Body of pancreas (tissue), 4 donors: ENCODE data around the gene EEPD1. TPM values are rescaled to one million over a fixed set of nuclear protein-coding genes. Genes with fewer than 3 reads are reported as not detected.

Experiments
- ATAC-seq: fragments of 150-250 bp; one replicate; pipeline ENCODE4 v1.9.1; 2016
- DNase-seq, 4 donors: peaks; one replicate each; pipeline ENCODE4 v3.0.0-alpha.2; 2019
- H3K27ac ChIP-seq, 4 donors: fragments of 200-600 bp; sonication (generic); 1 replicate in 3 of 4; 2 replicates in 1 of 4; pipeline versions ENCODE4 v1.5.1 to v1.6.1; 2016 to 2019; ENCODE audit warnings: mild to moderate bottlenecking in 1 of 4, mixed read lengths in 1 of 4, moderate library complexity in 1 of 4
- H3K27me3 ChIP-seq, 2 donors: fragments of 200-600 bp; sonication (generic); one replicate each; pipeline ENCODE4 v1.6.0; 2016; ENCODE audit warnings: mild to moderate bottlenecking in 1 of 2
- H3K36me3 ChIP-seq, 2 donors: fragments of 200-600 bp; sonication (generic); replicated peaks in 1 of 2; 2 replicates each; pipeline ENCODE4 v1.5.1; 2016; ENCODE audit warnings: low read depth in 2 of 2; ENCODE audit not compliant: insufficient read depth in 1 of 2
- H3K4me1 ChIP-seq: fragments of 200-600 bp; sonication (generic); one replicate; pipeline ENCODE4 v1.6.0; 2016
- H3K4me3 ChIP-seq, 2 donors: fragments of 200-600 bp; sonication (generic); 1 replicate in 1 of 2; 2 replicates in 1 of 2; pipeline ENCODE4 v1.5.1; 2016 to 2019
- H3K9me3 ChIP-seq, 3 donors: fragments of 200-600 bp; sonication (generic); 1 replicate in 2 of 3; 2 replicates in 1 of 3; pipeline ENCODE4 v1.5.1; 2016
- POLR2A ChIP-seq, 3 donors: fragments of 450-650 bp; IDR thresholded peaks; one replicate each; pipeline ENCODE4 v1.6.1; 2016; ENCODE audit warnings: antibody characterized with exemption in 3 of 3, mild to moderate bottlenecking in 2 of 3
- WGBS, 2 donors: methylation state at CpG; one replicate each; pipeline ENCODE4 v1.1.5; 2017; 5-methylcytosine and 5-hydroxymethylcytosine counted together
- intact Hi-C: fragments of 100-400 bp; cut with DNase I; formaldehyde crosslinking; loops from one replicate; pipeline ENCODE4 v1.15.1; 2023
- total RNA-seq, 2 donors: library from RNA; depleted of rRNA; stranded (reverse); fragments of >200 nt; gene quantifications; one replicate each; pipeline ENCODE4 v1.1.0, GENCODE V29; 2016
- TF ChIP-seq, protein P1 (sequence below), 7 experiments: fragments of 450-650 bp in 4 of 7; fragments of 200-600 bp in 3 of 7; sonication (generic) in 3 of 7; IDR thresholded peaks; one replicate each; pipeline ENCODE4 v1.5.1; 2016 to 2019; ENCODE audit warnings: antibody characterized with exemption in 7 of 7

The EEPD1 gene
- total RNA-seq, 2 donors from 2014 or later: 13.5 to 24.1 TPM

DNA sequence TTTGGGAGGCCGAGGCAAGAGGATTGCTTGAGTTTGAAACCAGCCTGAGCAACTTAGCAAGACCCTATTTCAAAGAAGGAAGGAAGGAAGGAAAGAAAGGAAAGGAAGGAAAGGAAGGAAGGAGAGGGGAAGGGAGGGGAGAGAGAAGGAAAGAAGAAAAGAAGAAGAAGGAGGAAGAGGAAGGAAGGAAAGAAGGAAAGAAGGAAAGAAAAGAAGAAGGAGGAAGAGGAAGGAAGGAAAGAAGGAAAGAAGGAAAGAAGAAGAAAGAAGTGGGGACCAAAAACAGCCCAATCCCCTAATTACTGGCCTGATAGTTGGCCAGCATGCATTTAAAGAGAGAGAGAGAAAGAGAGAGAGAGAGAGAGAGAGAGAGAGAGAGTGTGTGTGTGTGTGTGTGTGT lies 66.4 kb downstream of the EEPD1 start:
- H3K4me1 ChIP-seq: peaks cover 18% of the 10 kb centered on the region
- H3K36me3 ChIP-seq: no peaks in the 10 kb centered on the region
- H3K27me3 ChIP-seq: no peaks in the 10 kb centered on the region
- TF ChIP-seq, protein P1, sequence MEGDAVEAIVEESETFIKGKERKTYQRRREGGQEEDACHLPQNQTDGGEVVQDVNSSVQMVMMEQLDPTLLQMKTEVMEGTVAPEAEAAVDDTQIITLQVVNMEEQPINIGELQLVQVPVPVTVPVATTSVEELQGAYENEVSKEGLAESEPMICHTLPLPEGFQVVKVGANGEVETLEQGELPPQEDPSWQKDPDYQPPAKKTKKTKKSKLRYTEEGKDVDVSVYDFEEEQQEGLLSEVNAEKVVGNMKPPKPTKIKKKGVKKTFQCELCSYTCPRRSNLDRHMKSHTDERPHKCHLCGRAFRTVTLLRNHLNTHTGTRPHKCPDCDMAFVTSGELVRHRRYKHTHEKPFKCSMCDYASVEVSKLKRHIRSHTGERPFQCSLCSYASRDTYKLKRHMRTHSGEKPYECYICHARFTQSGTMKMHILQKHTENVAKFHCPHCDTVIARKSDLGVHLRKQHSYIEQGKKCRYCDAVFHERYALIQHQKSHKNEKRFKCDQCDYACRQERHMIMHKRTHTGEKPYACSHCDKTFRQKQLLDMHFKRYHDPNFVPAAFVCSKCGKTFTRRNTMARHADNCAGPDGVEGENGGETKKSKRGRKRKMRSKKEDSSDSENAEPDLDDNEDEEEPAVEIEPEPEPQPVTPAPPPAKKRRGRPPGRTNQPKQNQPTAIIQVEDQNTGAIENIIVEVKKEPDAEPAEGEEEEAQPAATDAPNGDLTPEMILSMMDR (IDR thresholded peaks at IDR 0.05): no peak
- TF ChIP-seq POLR2A (IDR thresholded peaks at IDR 0.05): no peak
- H3K4me3 ChIP-seq: no peak overlapping the region
- intact Hi-C loops: no loop called here
- 97 to 100% methylated on average over 1 of the region's 1 CpG for WGBS, 2 donors
- no peaks in the 10 kb centered on the region for H3K9me3 ChIP-seq
- DNase-seq (no peak), ATAC-seq (no peak)
- H3K27ac ChIP-seq: no peak overlapping the region

DNA sequence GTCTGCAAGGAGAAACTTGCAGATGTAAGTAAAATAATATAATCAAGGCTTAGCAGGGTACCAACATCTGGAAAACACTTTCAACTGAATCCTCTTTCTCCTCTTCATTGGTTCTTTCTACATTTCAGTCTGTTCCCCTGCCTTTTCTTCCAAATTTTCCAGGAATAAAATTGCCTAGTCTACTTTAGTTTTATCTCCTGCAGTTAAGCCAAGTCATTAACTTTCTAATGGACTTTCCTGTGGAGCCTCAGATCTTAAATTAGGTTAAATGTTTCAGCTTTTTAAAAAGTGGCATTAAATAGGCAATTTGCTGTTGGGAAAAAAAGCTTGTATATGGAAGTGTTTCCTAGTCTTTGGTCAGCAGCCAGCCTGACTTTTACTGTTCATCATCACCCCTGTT lies 70.8 kb downstream of the EEPD1 start:
- DNase-seq: no peak
- no peak overlapping the region for H3K4me3 ChIP-seq
- no peak for ATAC-seq

DNA sequence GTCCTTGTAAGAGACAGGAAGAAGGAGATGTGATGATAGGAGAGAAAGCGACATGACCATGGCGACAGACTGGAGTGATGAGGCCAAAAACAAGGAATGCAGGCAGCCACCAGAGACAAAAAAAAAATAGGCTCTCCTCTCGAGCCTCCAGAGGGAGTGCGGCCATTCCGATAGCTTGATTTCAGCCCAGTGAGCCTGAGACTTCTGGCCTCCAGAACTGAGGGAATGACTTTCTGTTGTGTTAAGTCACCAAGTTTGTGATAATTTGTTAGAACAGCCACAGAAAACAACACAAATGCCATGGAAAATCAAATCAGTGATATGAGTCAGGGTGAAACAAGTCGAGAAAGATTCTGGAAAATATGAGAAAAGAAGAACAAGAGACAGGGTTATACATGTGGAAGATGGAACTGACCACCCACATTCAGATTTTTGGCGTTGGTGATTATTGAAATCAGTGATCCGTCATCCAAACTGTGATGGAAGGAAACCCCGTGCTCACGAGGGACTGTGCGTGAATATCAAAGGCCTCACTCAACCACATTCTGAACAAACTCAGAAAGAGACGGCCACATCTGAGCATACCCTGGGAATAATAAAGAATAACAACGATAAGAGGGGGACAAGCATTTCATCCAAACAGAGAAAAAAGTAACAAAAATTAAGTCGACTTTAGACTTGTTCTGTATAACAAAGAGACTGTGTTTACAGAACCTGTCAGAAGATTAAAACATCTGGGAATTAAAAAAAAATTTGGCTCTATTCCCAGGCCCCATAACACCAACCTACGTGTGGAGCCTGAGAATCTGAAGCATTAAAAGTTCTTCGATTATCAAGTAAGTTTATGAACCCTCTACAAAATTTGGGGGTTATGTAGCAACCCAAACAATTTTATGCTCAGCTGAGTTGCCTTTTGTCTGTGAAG lies 72.1 kb downstream of the EEPD1 start:
- Histone ChIP-seq H3K27me3 (no peaks in the 10 kb centered on the region), H3K36me3 (no peaks in the 10 kb centered on the region), H3K9me3 (no peaks in the 10 kb centered on the region), H3K4me3 (no peak overlapping the region), H3K4me1 (peaks cover 14% of the 10 kb centered on the region), H3K27ac (no peak overlapping the region)
- DNase-seq (no peak), ATAC-seq (peak; percentile 63)
- intact Hi-C loops: no loop called here
- 49 to 53% methylated on average over 16 of the region's 16 CpGs for WGBS, 2 donors
- no peak for TF ChIP-seq POLR2A (IDR thresholded peaks at IDR 0.05)
- TF ChIP-seq, protein P1 (IDR thresholded peaks at IDR 0.05): no peak

More for the DNA sequence above, 70.8 kb downstream of the EEPD1 start:
- no peak overlapping the region for H3K27ac ChIP-seq
- H3K4me1 ChIP-seq: peaks cover 14% of the 10 kb centered on the region
- H3K36me3 ChIP-seq: no peaks in the 10 kb centered on the region
- no peaks in the 10 kb centered on the region for H3K9me3 ChIP-seq
- intact Hi-C loops: no loop called here
- TF ChIP-seq POLR2A (IDR thresholded peaks at IDR 0.05): no peak
- TF ChIP-seq, protein P1 (IDR thresholded peaks at IDR 0.05): no peak
- H3K27me3 ChIP-seq: no peaks in the 10 kb centered on the region

DNA sequence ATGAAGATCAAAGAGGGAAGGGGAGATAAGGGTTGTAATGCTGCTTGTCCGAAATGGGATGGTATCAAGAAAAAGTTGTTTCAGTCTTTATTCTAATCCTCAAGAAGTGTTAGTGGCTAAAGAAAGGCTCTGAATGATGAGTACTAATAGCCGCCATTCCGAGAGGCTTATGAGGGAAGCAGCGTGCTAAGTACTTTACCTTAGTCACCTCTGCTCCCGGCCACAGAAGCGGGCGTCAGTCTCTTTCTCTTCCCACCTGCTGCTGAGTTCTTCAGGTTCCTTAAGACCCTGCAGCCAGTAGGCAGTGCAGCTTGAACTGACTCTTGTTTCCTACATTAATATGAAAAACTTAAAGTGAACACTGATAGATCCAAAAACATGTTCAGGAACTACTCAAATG lies 73.1 kb downstream of the EEPD1 start:
- Histone ChIP-seq H3K36me3 (no peaks in the 10 kb centered on the region), H3K27ac (no peak overlapping the region), H3K4me3 (no peak overlapping the region), H3K9me3 (no peaks in the 10 kb centered on the region), H3K27me3 (no peaks in the 10 kb centered on the region), H3K4me1 (peaks cover 14% of the 10 kb centered on the region)
- TF ChIP-seq, protein P1 (IDR thresholded peaks at IDR 0.05): no peak
- no peak for TF ChIP-seq POLR2A (IDR thresholded peaks at IDR 0.05)
- no peak for DNase-seq
- no peak for ATAC-seq
- intact Hi-C loops: no loop called here
- WGBS, 2 donors: 92 to 93% methylated on average over 7 of the region's 7 CpGs

DNA sequence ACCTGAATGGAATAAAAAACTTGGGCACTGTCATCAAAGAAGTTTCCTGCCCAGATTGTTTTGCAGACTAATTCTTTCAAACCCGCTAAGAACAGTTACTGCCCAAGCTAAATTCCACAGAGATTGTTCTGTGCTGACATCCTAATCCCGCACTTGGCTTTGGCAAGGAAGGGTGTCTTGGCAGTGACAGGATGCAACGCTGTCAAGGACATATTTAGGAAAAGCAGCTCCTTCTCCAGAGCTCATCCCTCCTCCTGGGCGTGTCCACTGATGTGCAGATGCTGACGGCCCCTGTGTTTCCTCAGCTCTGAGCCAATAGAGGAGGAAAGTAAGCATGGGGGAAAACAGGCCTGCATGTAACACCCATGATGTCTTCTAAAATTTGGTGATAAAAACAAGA lies 74.2 kb downstream of the EEPD1 start:
- no peak overlapping the region for H3K27ac ChIP-seq
- ATAC-seq: peak; percentile 40
- no peak overlapping the region for H3K4me3 ChIP-seq
- H3K27me3 ChIP-seq: no peaks in the 10 kb centered on the region
- peaks cover 20% of the 10 kb centered on the region for H3K4me1 ChIP-seq
- 72 to 87% methylated on average over 5 of the region's 5 CpGs for WGBS, 2 donors
- no peaks in the 10 kb centered on the region for H3K9me3 ChIP-seq
- DNase-seq: peak in 1 of 4 donors; percentile 22
- intact Hi-C loops: no loop called here
- TF ChIP-seq POLR2A (IDR thresholded peaks at IDR 0.05): no peak
- no peaks in the 10 kb centered on the region for H3K36me3 ChIP-seq
